ENCODE results near the gene KIDINS220.

KIDINS220 gene

GRCh38 chr2:8794923-8795825 lies 42.2 kb downstream of the KIDINS220 start:
- no peak for TF ChIP-seq CTCF (IDR thresholded peaks at IDR 0.05; ENCODE audit: insufficient read depth, low read depth, low read length, missing control alignments)
- no peak overlapping the region for H3K4me3 ChIP-seq (ENCODE audit: low read depth, low read length)
- no peak for DNase-seq (ENCODE audit: low read depth)

DNA sequence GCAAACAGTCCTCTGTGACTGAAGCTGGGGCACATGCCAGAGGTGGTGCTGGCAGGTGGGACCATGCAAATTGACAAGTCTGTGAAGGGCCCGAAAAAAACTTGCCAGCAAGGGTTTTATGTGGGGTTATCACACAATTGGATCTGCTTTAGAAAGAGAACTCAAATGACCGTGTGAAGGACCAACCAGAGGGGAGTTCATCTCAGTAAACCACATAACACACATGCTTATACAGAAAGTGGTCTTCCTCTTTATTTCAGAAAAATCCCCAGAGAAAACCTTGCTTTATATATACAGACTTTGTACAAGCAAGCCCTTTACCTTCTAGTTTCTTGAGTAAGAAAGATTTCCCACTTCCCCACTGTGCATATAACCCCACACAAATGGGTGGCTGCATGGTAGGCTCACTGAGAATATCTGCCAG lies 46.7 kb downstream of the KIDINS220 start:
- DNase-seq (ENCODE audit: low read depth), result peak; percentile 15
- TF ChIP-seq CTCF (IDR thresholded peaks at IDR 0.05; ENCODE audit: insufficient read depth, low read depth, low read length, missing control alignments), result no peak
- H3K4me3 ChIP-seq (ENCODE audit: low read depth, low read length), result no peak overlapping the region

- no peak overlapping the region for H3K4me3 ChIP-seq (ENCODE audit: low read depth, low read length)
- no peak for TF ChIP-seq CTCF (IDR thresholded peaks at IDR 0.05; ENCODE audit: insufficient read depth, low read depth, low read length, missing control alignments)
- DNase-seq (ENCODE audit: low read depth), result no peak
Observed at GRCh38 chr2:8786463-8786862, 51.0 kb downstream of the KIDINS220 start.

DNA sequence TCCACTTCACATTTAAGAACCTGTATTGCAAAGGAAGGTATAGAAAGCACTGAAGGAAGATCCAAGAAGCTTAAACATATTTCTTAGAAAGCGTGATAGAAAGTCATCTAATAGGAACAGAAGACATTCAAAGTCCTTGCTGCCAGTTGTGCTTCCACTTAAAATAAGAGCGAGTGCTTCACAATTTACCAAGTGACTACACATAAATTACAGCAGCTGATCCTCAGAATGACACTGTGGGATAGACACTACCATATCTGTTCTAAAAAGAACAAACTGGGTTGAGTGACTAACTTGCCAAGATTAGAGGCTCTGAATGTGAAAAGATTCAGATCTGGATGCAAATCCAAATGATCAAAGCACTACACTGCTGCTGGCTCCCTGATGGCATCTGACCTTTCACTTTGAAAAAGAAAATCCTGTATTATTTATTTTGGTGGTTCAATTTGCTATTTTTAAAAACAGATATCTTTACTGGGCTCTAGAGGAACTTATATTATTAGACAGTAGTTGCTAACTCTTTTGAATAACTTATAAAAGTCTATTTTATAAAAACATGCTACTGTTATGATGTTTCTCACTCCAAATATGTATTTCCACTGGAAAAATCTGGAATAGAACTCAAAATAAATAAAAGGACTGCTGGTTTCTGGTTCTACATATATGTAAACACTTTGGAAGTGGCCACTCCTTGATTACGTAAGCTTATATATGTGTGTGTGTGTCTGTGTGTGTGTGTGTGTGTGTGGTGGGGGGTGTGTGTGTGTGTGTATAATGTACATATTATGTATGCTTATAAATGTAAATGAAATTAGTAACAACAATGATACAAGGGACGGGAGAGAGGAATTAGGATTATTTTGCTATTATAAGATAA lies 57.4 kb downstream of the KIDINS220 start:
- DNase-seq (ENCODE audit: low read depth), result no peak
- H3K4me3 ChIP-seq (ENCODE audit: low read depth, low read length), result no peak overlapping the region
- no peak for TF ChIP-seq CTCF (IDR thresholded peaks at IDR 0.05; ENCODE audit: insufficient read depth, low read depth, low read length, missing control alignments)

DNA sequence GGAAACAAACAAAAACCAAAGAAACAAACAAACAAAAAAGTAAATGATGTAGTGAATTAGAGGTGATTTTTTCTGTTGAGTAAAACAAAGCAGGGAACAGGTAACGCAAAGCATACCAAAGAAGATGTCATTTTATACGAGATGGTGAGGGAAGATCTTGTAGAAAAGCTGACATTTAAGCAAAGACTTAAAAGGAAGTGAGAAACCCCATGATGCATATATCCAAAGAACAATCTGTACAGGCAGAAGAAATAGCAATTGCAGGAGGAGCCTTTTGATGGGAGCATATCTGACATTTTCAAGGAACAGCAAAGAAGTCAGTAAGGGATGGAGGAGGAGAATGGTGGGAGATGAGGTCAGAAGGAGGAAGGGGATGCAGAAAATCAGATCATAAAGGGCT lies 63.0 kb downstream of the KIDINS220 start:
- no peak for TF ChIP-seq CTCF (IDR thresholded peaks at IDR 0.05; ENCODE audit: insufficient read depth, low read depth, low read length, missing control alignments)
- no peak for DNase-seq (ENCODE audit: low read depth)
- H3K4me3 ChIP-seq (ENCODE audit: low read depth, low read length), result no peak overlapping the region

- H3K4me3 ChIP-seq (ENCODE audit: low read depth, low read length), result no peak overlapping the region
- DNase-seq (ENCODE audit: low read depth), result no peak
- no peak for TF ChIP-seq CTCF (IDR thresholded peaks at IDR 0.05; ENCODE audit: insufficient read depth, low read depth, low read length, missing control alignments)
Observed at GRCh38 chr2:8767324-8767723, 70.1 kb downstream of the KIDINS220 start.

All from GM12865 (cell line).